ENCODE results near the gene SPOPL.
"Not testable (repeated sequence)": the region's sequence is repeated elsewhere in the genome, so short reads cannot be mapped to it uniquely, and the experiment has no call there.

SPOPL gene

DNA sequence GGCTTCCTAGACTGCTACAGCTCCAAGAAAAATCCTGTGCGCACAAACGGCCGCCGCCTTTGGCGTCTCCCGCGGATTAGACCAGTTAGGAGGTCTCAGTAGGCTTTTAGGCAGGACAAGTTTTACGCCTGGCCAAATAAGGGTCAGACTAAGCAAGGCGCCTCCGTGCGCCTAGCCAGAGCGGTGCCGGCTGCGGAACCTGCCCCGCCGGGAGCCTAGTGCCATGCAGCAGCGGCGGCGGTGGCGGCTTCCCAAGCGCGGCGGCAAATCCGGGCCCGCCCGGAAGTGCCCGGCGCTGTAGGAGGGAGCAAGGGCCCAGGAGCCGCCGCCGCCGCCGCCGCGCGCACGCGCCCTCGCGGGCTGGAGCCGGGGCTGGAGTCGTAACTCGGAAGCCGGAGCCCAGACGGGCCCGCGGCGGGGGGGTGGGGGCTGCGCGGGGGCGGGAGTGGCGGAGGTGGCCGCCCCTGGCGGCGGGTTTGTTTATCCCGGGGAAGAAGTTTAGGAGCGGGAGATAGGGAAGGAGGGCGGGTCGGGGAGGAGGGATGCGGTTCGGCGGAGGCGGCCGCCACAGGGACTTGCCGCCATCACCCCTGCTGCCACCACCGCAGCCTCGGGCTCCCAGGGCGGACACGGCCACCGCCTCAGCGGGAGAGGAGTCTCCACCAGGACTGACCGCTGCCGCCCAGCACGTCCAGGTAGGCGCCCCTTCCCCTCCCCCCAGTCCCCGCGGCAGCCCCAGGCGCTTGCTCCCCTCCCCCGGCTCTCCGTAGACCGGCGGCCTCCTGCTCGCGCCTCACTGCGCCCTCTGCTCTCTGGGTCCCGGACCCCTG, at the start of gene SPOPL:
SPOPL (plus strand) TSS at position 346 of the 830 bp plus-strand sequence. CDS start 48,447 bp downstream, outside the sequence.
- peak; percentile 85 for DNase-seq (ENCODE audit: low read depth)
- TF ChIP-seq, protein P1, sequence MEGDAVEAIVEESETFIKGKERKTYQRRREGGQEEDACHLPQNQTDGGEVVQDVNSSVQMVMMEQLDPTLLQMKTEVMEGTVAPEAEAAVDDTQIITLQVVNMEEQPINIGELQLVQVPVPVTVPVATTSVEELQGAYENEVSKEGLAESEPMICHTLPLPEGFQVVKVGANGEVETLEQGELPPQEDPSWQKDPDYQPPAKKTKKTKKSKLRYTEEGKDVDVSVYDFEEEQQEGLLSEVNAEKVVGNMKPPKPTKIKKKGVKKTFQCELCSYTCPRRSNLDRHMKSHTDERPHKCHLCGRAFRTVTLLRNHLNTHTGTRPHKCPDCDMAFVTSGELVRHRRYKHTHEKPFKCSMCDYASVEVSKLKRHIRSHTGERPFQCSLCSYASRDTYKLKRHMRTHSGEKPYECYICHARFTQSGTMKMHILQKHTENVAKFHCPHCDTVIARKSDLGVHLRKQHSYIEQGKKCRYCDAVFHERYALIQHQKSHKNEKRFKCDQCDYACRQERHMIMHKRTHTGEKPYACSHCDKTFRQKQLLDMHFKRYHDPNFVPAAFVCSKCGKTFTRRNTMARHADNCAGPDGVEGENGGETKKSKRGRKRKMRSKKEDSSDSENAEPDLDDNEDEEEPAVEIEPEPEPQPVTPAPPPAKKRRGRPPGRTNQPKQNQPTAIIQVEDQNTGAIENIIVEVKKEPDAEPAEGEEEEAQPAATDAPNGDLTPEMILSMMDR (conservative IDR thresholded peaks at IDR 0.05; ENCODE audit: low read length), result peak; percentile 5; the same call in 1 of the 2 replicates
- H3K4me3 ChIP-seq (ENCODE audit: low read length), result peak within 1 kb of the TSS; percentile 82

DNA sequence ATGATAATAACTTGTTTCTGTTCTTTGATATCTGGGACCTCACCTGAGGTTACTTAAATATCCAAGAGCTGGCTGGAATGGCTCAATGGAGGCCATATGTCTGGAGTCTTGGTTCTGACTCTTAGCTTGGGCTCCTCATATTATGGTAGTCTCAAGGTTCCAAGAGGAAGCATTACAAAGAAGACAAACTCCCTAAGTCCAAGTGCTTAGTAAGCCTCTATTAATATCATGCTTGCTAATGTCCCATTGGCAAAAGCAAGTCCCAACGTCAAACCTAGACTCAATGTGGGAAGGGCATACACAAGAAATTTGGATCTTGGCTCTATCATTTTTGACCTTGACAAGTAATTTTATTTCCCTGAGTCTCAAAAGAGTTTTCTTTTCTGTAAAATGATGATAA, 49.2 kb upstream of the SPOPL start:
- TF ChIP-seq, protein P1 (conservative IDR thresholded peaks at IDR 0.05; ENCODE audit: low read length), result no peak
- no peak overlapping the region for H3K4me3 ChIP-seq (ENCODE audit: low read length)
- no peak for DNase-seq (ENCODE audit: low read depth)

- H3K4me3 ChIP-seq (ENCODE audit: low read length), result no peak overlapping the region
- TF ChIP-seq, protein P1 (conservative IDR thresholded peaks at IDR 0.05; ENCODE audit: low read length), result no peak
- no peak for DNase-seq (ENCODE audit: low read depth)
Observed at GRCh38 chr2:138453815-138454214, 47.8 kb upstream of the SPOPL start.

GRCh38 chr2:138454761-138455160, 46.8 kb upstream of the SPOPL start:
- DNase-seq (ENCODE audit: low read depth), result no peak
- TF ChIP-seq, protein P1 (conservative IDR thresholded peaks at IDR 0.05; ENCODE audit: low read length), result no peak
- H3K4me3 ChIP-seq (ENCODE audit: low read length), result no peak overlapping the region

DNA sequence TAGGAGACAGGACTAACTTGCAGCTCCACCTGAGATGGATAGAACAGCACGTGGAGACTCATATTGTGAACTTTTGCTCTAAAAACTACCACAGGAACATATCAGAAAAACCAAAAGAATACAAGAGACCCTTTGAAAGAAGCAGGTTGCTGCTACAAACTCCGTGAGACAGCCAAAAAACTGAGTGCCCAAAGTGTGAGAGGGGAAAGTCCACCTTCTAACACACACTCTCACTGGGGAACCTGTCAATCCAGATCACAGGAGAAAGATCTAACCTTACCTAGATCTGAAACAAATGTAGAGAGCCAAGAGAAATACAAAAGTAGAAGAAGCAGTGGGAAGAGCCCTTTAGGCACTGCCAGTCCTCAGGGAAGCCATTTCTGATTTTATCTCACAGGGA, 46.3 kb upstream of the SPOPL start:
- DNase-seq (ENCODE audit: low read depth), result no peak
- TF ChIP-seq, protein P1 (conservative IDR thresholded peaks at IDR 0.05; ENCODE audit: low read length), result no peak
- no peak overlapping the region for H3K4me3 ChIP-seq (ENCODE audit: low read length)

- TF ChIP-seq, protein P1 (conservative IDR thresholded peaks at IDR 0.05; ENCODE audit: low read length), result no peak
- H3K4me3 ChIP-seq (ENCODE audit: low read length), result no peak overlapping the region
- DNase-seq (ENCODE audit: low read depth), result no peak
Observed at GRCh38 chr2:138455691-138456090, 45.9 kb upstream of the SPOPL start.

DNA sequence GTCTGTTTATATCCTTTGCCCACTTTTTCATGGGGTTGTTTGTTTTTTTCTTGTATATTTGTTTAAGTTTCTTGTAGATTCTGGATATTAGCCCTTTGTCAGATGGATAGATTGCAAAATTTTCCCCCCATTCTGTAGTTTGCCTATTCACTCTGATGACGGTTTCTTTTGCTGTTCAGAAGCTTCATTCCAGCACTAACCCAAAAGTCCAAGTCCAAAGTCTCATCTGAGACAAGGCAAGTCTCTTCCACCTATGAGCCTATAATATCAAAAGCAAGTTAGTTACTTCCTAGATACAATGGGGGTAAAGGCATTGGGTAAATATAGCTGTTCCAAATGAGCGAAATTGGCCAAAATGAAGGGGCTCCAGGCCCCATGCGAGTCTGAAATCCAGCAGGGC, 38.9 kb upstream of the SPOPL start:
- not testable (repeated sequence) for H3K4me3 ChIP-seq (ENCODE audit: low read length); DNase-seq (ENCODE audit: low read depth)

All from AG10803 (cell line).